ENCODE measurements around the gene PAAF1.
"Not testable (repeated sequence)": the region's sequence is repeated elsewhere in the genome, so short reads cannot be mapped to it uniquely, and the experiment has no call there.

PAAF1 gene

DNA sequence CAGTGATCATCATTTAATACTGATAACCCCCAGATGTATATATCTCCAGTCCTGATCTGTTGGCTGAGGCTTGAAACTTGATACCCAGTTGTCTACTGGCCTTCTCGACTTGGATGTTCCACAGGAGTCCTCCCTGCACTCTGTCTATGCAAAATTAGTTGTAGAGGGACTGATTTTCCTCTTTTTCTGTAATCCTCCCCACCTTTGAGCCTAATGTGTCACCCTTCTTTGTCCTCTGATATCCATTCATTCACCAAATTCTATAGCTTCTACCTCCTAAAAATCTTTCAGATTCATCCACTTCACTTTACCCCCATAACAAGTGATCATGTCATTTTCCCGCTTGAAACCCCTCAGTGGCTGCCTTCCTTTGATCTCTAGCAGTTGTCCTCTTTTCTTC, 16.6 kb upstream of the PAAF1 start:
- H3K9me3 ChIP-seq (ENCODE audit: control insufficient read depth, low read length) = no peaks in the 10 kb centered on the region
- 93% methylated on average over 1 of the region's 2 CpGs; no CpG with 5 or more reads in 1 of the 2 experiments for WGBS, 2 experiments (ENCODE audit: insufficient coverage in 2 of 2)
- no peak overlapping the region for H3K27ac ChIP-seq (ENCODE audit: low read depth, low read length, severe bottlenecking)
- H3K36me3 ChIP-seq (ENCODE audit: control insufficient read depth, insufficient read depth, low read length) = peaks cover 20% of the 10 kb centered on the region
- H3K4me3 ChIP-seq (ENCODE audit: extremely low read depth, insufficient read depth, low read length, poor library complexity, severe bottlenecking) = no peak overlapping the region
- no peaks in the 10 kb centered on the region for H3K4me1 ChIP-seq (ENCODE audit: control insufficient read depth, insufficient read depth, low read length, poor library complexity, severe bottlenecking)

DNA sequence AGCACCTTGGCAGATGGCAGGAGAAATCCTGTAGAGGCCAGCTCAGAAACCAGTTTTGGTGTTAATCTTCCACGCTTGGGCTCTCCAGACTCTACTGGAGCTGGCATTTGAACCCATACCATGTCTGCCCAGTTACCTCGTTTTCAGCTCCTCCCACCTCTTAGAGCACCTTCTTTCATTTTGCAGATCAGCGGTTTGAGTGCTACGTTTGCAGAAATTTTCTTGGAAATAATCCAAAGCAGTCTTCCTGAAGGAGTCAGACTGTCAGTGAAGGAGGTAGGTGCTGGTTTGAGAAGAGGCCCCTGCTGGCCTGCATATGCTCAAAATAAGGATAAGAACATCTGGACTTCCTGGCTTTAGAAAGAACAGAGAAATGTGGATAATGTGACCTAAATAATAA, 13.8 kb upstream of the PAAF1 start:
- Histone ChIP-seq H3K27ac (ENCODE audit: low read depth, low read length, severe bottlenecking) (no peak overlapping the region), H3K36me3 (ENCODE audit: control insufficient read depth, insufficient read depth, low read length) (peaks cover 20% of the 10 kb centered on the region), H3K4me3 (ENCODE audit: extremely low read depth, insufficient read depth, low read length, poor library complexity, severe bottlenecking) (no peak overlapping the region), H3K4me1 (ENCODE audit: control insufficient read depth, insufficient read depth, low read length, poor library complexity, severe bottlenecking) (peaks cover 8% of the 10 kb centered on the region), H3K9me3 (ENCODE audit: control insufficient read depth, low read length) (no peaks in the 10 kb centered on the region)
- WGBS, 2 experiments (ENCODE audit: insufficient coverage in 2 of 2) = 93 to 100% methylated on average over 2 of the region's 4 CpGs

DNA sequence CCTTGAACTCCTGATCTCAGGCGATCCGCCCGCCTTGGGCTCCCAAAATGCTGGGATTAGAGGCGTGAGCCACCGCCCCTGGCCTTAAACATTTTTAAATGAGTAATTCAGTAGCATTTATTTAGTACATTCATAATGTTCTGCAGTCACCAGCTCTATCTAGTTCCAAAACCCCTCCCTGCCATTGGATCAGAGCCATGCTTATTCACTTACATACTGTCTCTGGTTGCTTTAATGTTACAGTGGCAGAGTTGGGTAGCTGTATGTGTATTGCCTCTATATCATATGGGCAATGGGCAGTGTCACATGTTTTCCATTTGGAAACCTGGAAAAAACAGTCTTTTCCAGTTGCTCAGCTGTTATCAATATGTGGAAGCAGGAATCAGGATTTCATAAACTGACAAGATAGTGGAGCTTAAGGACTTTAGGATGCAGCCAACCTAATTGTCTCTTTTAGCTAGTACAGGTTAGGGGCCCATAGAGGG, 10.7 kb upstream of the PAAF1 start:
- H3K4me1 ChIP-seq (ENCODE audit: control insufficient read depth, insufficient read depth, low read length, poor library complexity, severe bottlenecking) = peaks cover 8% of the 10 kb centered on the region
- H3K4me3 ChIP-seq (ENCODE audit: extremely low read depth, insufficient read depth, low read length, poor library complexity, severe bottlenecking) = no peak overlapping the region
- H3K9me3 ChIP-seq (ENCODE audit: control insufficient read depth, low read length) = no peaks in the 10 kb centered on the region
- WGBS, 2 experiments (ENCODE audit: insufficient coverage in 2 of 2) = 100% methylated on average over 3 of the region's 5 CpGs; no CpG with 5 or more reads in 1 of the 2 experiments
- peak overlapping the region; percentile 83 for H3K27ac ChIP-seq (ENCODE audit: low read depth, low read length, severe bottlenecking)
- H3K36me3 ChIP-seq (ENCODE audit: control insufficient read depth, insufficient read depth, low read length) = peaks cover 34% of the 10 kb centered on the region

DNA sequence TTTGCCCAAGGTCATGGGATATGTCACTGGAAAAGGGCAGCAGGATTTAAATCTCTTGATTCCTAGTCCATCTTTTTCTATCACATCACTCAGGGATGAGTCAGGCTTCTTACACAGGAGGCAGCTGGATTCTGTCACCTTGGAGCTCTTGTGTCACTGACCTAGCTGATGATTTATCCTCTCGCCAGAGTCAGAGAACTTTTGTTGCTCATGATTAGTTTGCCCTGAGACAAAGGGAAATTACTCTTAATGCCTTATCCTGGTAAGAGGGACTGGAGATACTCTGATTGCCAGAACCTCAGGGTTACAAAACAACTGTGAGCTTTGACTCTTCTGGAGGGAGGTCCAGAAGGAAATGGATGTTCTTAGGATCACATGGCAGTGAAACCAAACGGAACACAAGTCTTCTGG, 10.2 kb upstream of the PAAF1 start:
- no peak overlapping the region for H3K4me3 ChIP-seq (ENCODE audit: extremely low read depth, insufficient read depth, low read length, poor library complexity, severe bottlenecking)
- peak overlapping the region; percentile 83 for H3K27ac ChIP-seq (ENCODE audit: low read depth, low read length, severe bottlenecking)
- H3K9me3 ChIP-seq (ENCODE audit: control insufficient read depth, low read length) = no peaks in the 10 kb centered on the region
- peaks cover 8% of the 10 kb centered on the region for H3K4me1 ChIP-seq (ENCODE audit: control insufficient read depth, insufficient read depth, low read length, poor library complexity, severe bottlenecking)
- WGBS, 2 experiments (ENCODE audit: insufficient coverage in 2 of 2) = 94 to 95% methylated on average over 2 of the region's 2 CpGs
- peaks cover 39% of the 10 kb centered on the region for H3K36me3 ChIP-seq (ENCODE audit: control insufficient read depth, insufficient read depth, low read length)

DNA sequence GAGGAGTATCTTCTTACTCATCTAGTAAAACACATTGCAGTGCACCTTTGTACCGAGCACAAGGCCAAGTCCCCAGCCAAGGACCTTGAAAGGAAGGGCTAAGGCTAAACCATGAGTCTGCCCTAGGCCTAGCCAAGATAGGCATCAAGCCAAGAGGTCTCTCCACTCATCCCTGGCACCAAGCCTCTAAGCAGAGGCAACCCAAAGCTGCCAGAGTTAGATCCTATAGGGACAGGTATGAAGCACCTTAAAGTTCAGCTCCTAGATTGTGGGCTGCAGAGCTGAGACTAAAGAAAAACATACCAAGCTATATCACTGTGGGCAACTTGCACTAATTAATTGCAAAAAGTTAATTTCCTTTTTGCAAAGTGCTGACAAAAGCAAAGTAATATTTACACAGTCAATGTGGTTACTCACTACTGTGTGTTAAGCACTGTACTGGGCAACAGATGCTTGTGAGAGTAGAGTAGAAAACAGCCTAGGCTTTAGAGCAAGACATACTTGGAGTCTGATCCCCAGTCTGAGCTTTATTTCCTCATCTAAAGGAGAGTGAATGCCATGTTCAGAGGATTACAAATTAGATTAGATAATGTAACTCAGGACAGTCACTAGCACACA, 7.4 kb upstream of the PAAF1 start:
- Histone ChIP-seq H3K36me3 (ENCODE audit: control insufficient read depth, insufficient read depth, low read length) (peaks cover 53% of the 10 kb centered on the region), H3K4me3 (ENCODE audit: extremely low read depth, insufficient read depth, low read length, poor library complexity, severe bottlenecking) (no peak overlapping the region), H3K4me1 (ENCODE audit: control insufficient read depth, insufficient read depth, low read length, poor library complexity, severe bottlenecking) (peaks cover 8% of the 10 kb centered on the region), H3K9me3 (ENCODE audit: control insufficient read depth, low read length) (no peaks in the 10 kb centered on the region), H3K27ac (ENCODE audit: low read depth, low read length, severe bottlenecking) (peak overlapping the region; percentile 6)
- 60 to 80% methylated on average over 1 of the region's 1 CpG for WGBS, 2 experiments (ENCODE audit: insufficient coverage in 2 of 2)

DNA sequence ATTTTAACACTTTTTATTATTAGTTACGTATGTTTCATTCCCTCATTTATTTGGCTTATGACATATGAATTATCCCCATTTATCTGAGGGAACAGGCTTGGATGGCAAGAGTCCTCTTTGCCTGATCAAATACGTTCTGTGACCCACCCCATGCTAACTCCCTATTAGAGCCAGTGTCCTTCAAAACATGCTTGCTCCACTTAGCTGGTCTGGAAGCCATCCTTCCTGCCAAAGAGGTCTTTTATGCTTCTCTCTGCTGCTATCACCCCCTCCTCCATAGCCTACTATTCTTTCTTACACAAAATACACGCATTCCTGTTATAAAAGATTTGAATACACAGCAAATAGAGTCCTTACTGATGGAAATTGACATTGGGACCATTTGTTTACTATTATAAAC, 6.5 kb upstream of the PAAF1 start:
- H3K36me3 ChIP-seq (ENCODE audit: control insufficient read depth, insufficient read depth, low read length) = peaks cover 61% of the 10 kb centered on the region
- no peak overlapping the region for H3K4me3 ChIP-seq (ENCODE audit: extremely low read depth, insufficient read depth, low read length, poor library complexity, severe bottlenecking)
- H3K27ac ChIP-seq (ENCODE audit: low read depth, low read length, severe bottlenecking) = no peak overlapping the region
- no peaks in the 10 kb centered on the region for H3K9me3 ChIP-seq (ENCODE audit: control insufficient read depth, low read length)
- WGBS, 2 experiments (ENCODE audit: insufficient coverage in 2 of 2) = 89 to 100% methylated on average over 1 to 2 of the region's 3 CpGs
- peaks cover 8% of the 10 kb centered on the region for H3K4me1 ChIP-seq (ENCODE audit: control insufficient read depth, insufficient read depth, low read length, poor library complexity, severe bottlenecking)

DNA sequence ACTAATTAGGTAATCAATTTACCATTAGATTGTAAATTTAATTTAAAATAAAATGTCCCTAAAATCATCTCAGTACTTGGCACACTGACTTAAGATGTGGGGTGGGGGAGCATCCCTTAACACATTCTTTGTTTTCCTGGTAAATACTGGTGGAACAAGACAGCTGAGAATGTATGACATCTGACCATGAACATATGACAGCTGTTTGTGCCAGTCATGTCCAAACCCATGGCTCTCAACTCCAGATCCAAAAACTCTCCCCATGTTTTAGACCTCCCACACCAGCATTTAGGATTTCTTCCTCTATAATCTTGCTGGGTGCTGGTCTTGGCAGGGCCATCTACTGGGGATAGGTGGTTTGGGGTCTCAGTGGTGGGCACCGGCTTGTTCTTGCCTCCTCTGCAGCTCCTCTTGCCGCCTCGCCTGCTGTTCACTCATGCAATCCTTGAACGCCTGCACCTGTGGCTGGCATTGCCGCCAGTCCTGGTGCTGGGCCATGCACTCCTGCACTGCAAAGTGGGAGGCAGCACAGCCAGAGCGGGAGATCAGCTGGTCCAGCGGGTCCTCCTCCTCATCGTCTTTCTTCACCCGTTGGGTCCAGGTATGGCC, 3.9 kb upstream of the PAAF1 start:
- Histone ChIP-seq H3K27ac (ENCODE audit: low read depth, low read length, severe bottlenecking) (no peak overlapping the region), H3K9me3 (ENCODE audit: control insufficient read depth, low read length) (no peaks in the 10 kb centered on the region), H3K4me3 (ENCODE audit: extremely low read depth, insufficient read depth, low read length, poor library complexity, severe bottlenecking) (no peak overlapping the region), H3K36me3 (ENCODE audit: control insufficient read depth, insufficient read depth, low read length) (peaks cover 62% of the 10 kb centered on the region), H3K4me1 (ENCODE audit: control insufficient read depth, insufficient read depth, low read length, poor library complexity, severe bottlenecking) (no peaks in the 10 kb centered on the region)
- 89 to 100% methylated on average over 4 to 5 of the region's 9 CpGs for WGBS, 2 experiments (ENCODE audit: insufficient coverage in 2 of 2)

DNA sequence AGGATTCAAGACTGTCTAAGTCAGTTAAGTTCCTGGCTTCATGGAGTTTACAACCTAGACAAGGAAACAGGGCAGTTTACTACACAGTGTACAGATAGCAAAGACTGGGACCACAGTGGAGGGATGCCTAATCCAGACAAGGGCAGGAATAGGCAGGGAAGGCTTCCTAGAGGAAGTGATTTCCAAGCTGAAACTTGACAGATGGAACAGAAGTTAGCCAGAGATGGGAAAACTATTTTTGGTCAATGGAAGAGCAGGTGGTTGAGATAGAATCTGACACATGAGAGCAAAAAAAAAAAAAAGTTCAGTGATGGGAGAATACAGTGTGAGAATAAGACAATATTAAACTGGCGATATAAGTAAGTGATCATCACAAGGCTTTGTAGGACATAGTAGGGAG, 1.4 kb upstream of the PAAF1 start:
- H3K27ac ChIP-seq (ENCODE audit: low read depth, low read length, severe bottlenecking) = no peak overlapping the region
- H3K36me3 ChIP-seq (ENCODE audit: control insufficient read depth, insufficient read depth, low read length) = peaks cover 56% of the 10 kb centered on the region
- H3K4me3 ChIP-seq (ENCODE audit: extremely low read depth, insufficient read depth, low read length, poor library complexity, severe bottlenecking) = peak overlapping the region; percentile 72

DNA sequence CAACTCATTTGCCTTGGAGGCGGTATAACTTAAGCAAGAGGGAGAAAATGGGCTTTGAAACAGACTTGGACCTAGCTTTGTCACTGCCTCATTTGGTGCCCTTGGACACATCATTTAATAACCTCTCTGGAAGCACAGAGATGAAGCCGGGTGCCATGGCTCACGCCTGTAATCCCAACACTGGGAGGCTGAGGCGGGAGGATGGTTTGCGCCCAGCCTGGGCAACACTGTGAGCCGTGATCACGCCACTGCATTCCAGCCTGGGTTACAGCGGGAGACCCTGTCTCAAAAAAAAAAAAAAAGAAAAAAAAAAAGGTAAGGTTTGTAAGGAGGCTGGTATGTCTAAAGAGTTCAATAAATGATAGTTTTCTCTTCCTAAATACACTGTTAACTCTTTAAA, 959 bp upstream of the PAAF1 start:
- Histone ChIP-seq H3K9me3 (ENCODE audit: control insufficient read depth, low read length) (no peaks in the 10 kb centered on the region), H3K4me3 (ENCODE audit: extremely low read depth, insufficient read depth, low read length, poor library complexity, severe bottlenecking) (peak overlapping the region; percentile 72), H3K36me3 (ENCODE audit: control insufficient read depth, insufficient read depth, low read length) (peaks cover 52% of the 10 kb centered on the region), H3K4me1 (ENCODE audit: control insufficient read depth, insufficient read depth, low read length, poor library complexity, severe bottlenecking) (no peaks in the 10 kb centered on the region), H3K27ac (ENCODE audit: low read depth, low read length, severe bottlenecking) (peak overlapping the region; percentile 89)
- WGBS, 2 experiments (ENCODE audit: insufficient coverage in 2 of 2) = 17 to 36% methylated on average over 5 of the region's 8 CpGs

More for the DNA sequence above, 1.4 kb upstream of the PAAF1 start:
- H3K4me1 ChIP-seq (ENCODE audit: control insufficient read depth, insufficient read depth, low read length, poor library complexity, severe bottlenecking) = no peaks in the 10 kb centered on the region
- no peaks in the 10 kb centered on the region for H3K9me3 ChIP-seq (ENCODE audit: control insufficient read depth, low read length)
- WGBS, 2 experiments (ENCODE audit: insufficient coverage in 2 of 2) = 78 to 90% methylated on average over 1 of the region's 1 CpG

DNA sequence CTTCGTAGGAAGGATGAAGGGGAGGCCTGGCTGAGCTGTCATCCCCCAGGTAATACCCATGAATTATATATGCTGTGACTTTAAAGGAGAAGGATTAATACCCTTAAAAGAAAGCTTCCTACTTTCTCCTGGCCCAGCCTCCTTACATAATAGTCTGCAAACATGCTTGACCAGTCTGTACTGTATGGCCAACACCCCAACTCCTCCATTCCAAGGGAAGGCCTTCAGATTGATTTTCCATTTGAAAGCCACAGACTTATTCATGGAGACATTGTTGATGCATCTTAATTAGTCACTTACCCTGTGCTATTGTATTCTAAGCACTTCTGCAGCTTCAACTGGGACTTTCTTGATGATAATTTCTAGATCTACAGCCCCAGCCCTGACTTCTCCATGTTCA, 2.0 kb downstream of the PAAF1 start:
- Histone ChIP-seq H3K4me3 (ENCODE audit: extremely low read depth, insufficient read depth, low read length, poor library complexity, severe bottlenecking) (no peak overlapping the region), H3K27ac (ENCODE audit: low read depth, low read length, severe bottlenecking) (no peak overlapping the region), H3K9me3 (ENCODE audit: control insufficient read depth, low read length) (no peaks in the 10 kb centered on the region), H3K4me1 (ENCODE audit: control insufficient read depth, insufficient read depth, low read length, poor library complexity, severe bottlenecking) (no peaks in the 10 kb centered on the region), H3K36me3 (ENCODE audit: control insufficient read depth, insufficient read depth, low read length) (peaks cover 25% of the 10 kb centered on the region)
- WGBS, 2 experiments (ENCODE audit: insufficient coverage in 2 of 2) = no CpG with 5 or more reads among the region's 1 CpG

DNA sequence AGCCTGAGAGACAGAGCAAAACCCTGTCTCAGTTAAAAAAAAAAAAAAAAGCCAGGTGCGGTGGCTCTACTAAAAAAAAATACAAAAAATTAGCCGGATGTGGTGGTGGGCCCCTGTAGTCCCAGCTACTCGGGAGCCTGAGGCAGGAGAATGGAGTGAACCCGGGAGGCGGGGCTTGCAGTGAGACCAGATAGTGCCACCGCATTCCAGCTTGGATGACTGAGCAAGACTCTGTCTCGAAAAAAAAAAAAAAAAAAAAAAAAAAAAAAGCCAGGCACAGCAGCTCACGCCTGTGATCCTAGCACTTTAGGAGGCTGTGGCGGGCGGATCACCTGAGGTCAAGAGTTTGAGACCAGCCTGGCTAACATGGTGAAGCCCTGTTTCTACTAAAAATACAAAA, 3.6 kb downstream of the PAAF1 start:
- WGBS, 2 experiments (ENCODE audit: insufficient coverage in 2 of 2) = 84 to 89% methylated on average over 5 of the region's 10 CpGs

More for the DNA sequence above, 3.6 kb downstream of the PAAF1 start:
- H3K4me3 ChIP-seq (ENCODE audit: extremely low read depth, insufficient read depth, low read length, poor library complexity, severe bottlenecking); H3K9me3 ChIP-seq (ENCODE audit: control insufficient read depth, low read length); H3K27ac ChIP-seq (ENCODE audit: low read depth, low read length, severe bottlenecking); H3K4me1 ChIP-seq (ENCODE audit: control insufficient read depth, insufficient read depth, low read length, poor library complexity, severe bottlenecking): not testable (repeated sequence)
- H3K36me3 ChIP-seq (ENCODE audit: control insufficient read depth, insufficient read depth, low read length) = peaks cover 14% of the 10 kb centered on the region
